ENCODE results near the gene FGG. TPM values are rescaled to one million over a fixed set of nuclear protein-coding genes. Genes with fewer than 3 reads are reported as not detected.

Gene FGG
- total RNA-seq, 1 experiment from 2014 or later: not detected

GRCh38 chr4:154585369-154586018 lies 27.0 kb downstream of the FGG start:
- no peak for DNase-seq
- Histone ChIP-seq H3K4me3 (ENCODE audit: insufficient read depth, low read depth, low read length) (no peak overlapping the region), H3K27me3 (ENCODE audit: control insufficient read depth, insufficient read depth, low read length) (no peaks in the 10 kb centered on the region), H3K36me3 (replicated peaks; ENCODE audit: control insufficient read depth, insufficient read depth, low read length) (no peaks in the 10 kb centered on the region)

GRCh38 chr4:154584259-154584658 lies 28.2 kb downstream of the FGG start:
- DNase-seq: no peak
- Histone ChIP-seq H3K36me3 (replicated peaks; ENCODE audit: control insufficient read depth, insufficient read depth, low read length) (no peaks in the 10 kb centered on the region), H3K27me3 (ENCODE audit: control insufficient read depth, insufficient read depth, low read length) (no peaks in the 10 kb centered on the region), H3K4me3 (ENCODE audit: insufficient read depth, low read depth, low read length) (no peak overlapping the region)

GRCh38 chr4:154583677-154584076 lies 28.8 kb downstream of the FGG start:
- no peak for DNase-seq
- Histone ChIP-seq H3K4me3 (ENCODE audit: insufficient read depth, low read depth, low read length) (no peak overlapping the region), H3K27me3 (ENCODE audit: control insufficient read depth, insufficient read depth, low read length) (no peaks in the 10 kb centered on the region), H3K36me3 (replicated peaks; ENCODE audit: control insufficient read depth, insufficient read depth, low read length) (no peaks in the 10 kb centered on the region)

GRCh38 chr4:154583230-154583629 lies 29.2 kb downstream of the FGG start:
- no peak overlapping the region for H3K4me3 ChIP-seq (ENCODE audit: insufficient read depth, low read depth, low read length)
- DNase-seq: no peak
- H3K36me3 ChIP-seq (replicated peaks; ENCODE audit: control insufficient read depth, insufficient read depth, low read length): no peaks in the 10 kb centered on the region
- H3K27me3 ChIP-seq (ENCODE audit: control insufficient read depth, insufficient read depth, low read length): no peaks in the 10 kb centered on the region

GRCh38 chr4:154582723-154583122 lies 29.7 kb downstream of the FGG start:
- Histone ChIP-seq H3K4me3 (ENCODE audit: insufficient read depth, low read depth, low read length) (no peak overlapping the region), H3K36me3 (replicated peaks; ENCODE audit: control insufficient read depth, insufficient read depth, low read length) (no peaks in the 10 kb centered on the region), H3K27me3 (ENCODE audit: control insufficient read depth, insufficient read depth, low read length) (no peaks in the 10 kb centered on the region)
- no peak for DNase-seq

GRCh38 chr4:154579927-154580326 lies 32.5 kb downstream of the FGG start:
- Histone ChIP-seq H3K27me3 (ENCODE audit: control insufficient read depth, insufficient read depth, low read length) (no peaks in the 10 kb centered on the region), H3K4me3 (ENCODE audit: insufficient read depth, low read depth, low read length) (no peak overlapping the region)
- DNase-seq: no peak

GRCh38 chr4:154578919-154579318 lies 33.5 kb downstream of the FGG start:
- Histone ChIP-seq H3K36me3 (replicated peaks; ENCODE audit: control insufficient read depth, insufficient read depth, low read length) (no peaks in the 10 kb centered on the region), H3K27me3 (ENCODE audit: control insufficient read depth, insufficient read depth, low read length) (no peaks in the 10 kb centered on the region), H3K4me3 (ENCODE audit: insufficient read depth, low read depth, low read length) (no peak overlapping the region)
- DNase-seq: no peak

More at GRCh38 chr4:154579927-154580326, 32.5 kb downstream of the FGG start:
- no peaks in the 10 kb centered on the region for H3K36me3 ChIP-seq (replicated peaks; ENCODE audit: control insufficient read depth, insufficient read depth, low read length)

GRCh38 chr4:154577324-154577723 lies 35.1 kb downstream of the FGG start:
- Histone ChIP-seq H3K4me3 (ENCODE audit: insufficient read depth, low read depth, low read length) (no peak overlapping the region), H3K36me3 (replicated peaks; ENCODE audit: control insufficient read depth, insufficient read depth, low read length) (no peaks in the 10 kb centered on the region), H3K27me3 (ENCODE audit: control insufficient read depth, insufficient read depth, low read length) (no peaks in the 10 kb centered on the region)
- DNase-seq: no peak

- H3K4me3 ChIP-seq (ENCODE audit: insufficient read depth, low read depth, low read length): no peak overlapping the region
- DNase-seq: no peak
- H3K36me3 ChIP-seq (replicated peaks; ENCODE audit: control insufficient read depth, insufficient read depth, low read length): no peaks in the 10 kb centered on the region
- no peaks in the 10 kb centered on the region for H3K27me3 ChIP-seq (ENCODE audit: control insufficient read depth, insufficient read depth, low read length)
Measured at GRCh38 chr4:154574311-154574710, 38.1 kb downstream of the FGG start.

GRCh38 chr4:154573190-154573870 lies 39.1 kb downstream of the FGG start:
- no peaks in the 10 kb centered on the region for H3K27me3 ChIP-seq (ENCODE audit: control insufficient read depth, insufficient read depth, low read length)
- no peak overlapping the region for H3K4me3 ChIP-seq (ENCODE audit: insufficient read depth, low read depth, low read length)

GRCh38 chr4:154569584-154569983 lies 42.9 kb downstream of the FGG start:
- Histone ChIP-seq H3K4me3 (ENCODE audit: insufficient read depth, low read depth, low read length) (no peak overlapping the region), H3K36me3 (replicated peaks; ENCODE audit: control insufficient read depth, insufficient read depth, low read length) (no peaks in the 10 kb centered on the region), H3K27me3 (ENCODE audit: control insufficient read depth, insufficient read depth, low read length) (no peaks in the 10 kb centered on the region)
- DNase-seq: no peak

More at GRCh38 chr4:154573190-154573870, 39.1 kb downstream of the FGG start:
- no peak for DNase-seq
- no peaks in the 10 kb centered on the region for H3K36me3 ChIP-seq (replicated peaks; ENCODE audit: control insufficient read depth, insufficient read depth, low read length)

- no peak for DNase-seq
- no peaks in the 10 kb centered on the region for H3K36me3 ChIP-seq (replicated peaks; ENCODE audit: control insufficient read depth, insufficient read depth, low read length)
- no peak overlapping the region for H3K4me3 ChIP-seq (ENCODE audit: insufficient read depth, low read depth, low read length)
Measured at GRCh38 chr4:154569028-154569427, 43.4 kb downstream of the FGG start.

GRCh38 chr4:154566639-154567204 lies 45.7 kb downstream of the FGG start:
- H3K4me3 ChIP-seq (ENCODE audit: insufficient read depth, low read depth, low read length): no peak overlapping the region
- no peak for DNase-seq
- H3K27me3 ChIP-seq (ENCODE audit: control insufficient read depth, insufficient read depth, low read length): no peaks in the 10 kb centered on the region
- H3K36me3 ChIP-seq (replicated peaks; ENCODE audit: control insufficient read depth, insufficient read depth, low read length): no peaks in the 10 kb centered on the region

More at GRCh38 chr4:154569028-154569427, 43.4 kb downstream of the FGG start:
- H3K27me3 ChIP-seq (ENCODE audit: control insufficient read depth, insufficient read depth, low read length): no peaks in the 10 kb centered on the region

- no peak overlapping the region for H3K4me3 ChIP-seq (ENCODE audit: insufficient read depth, low read depth, low read length)
- H3K36me3 ChIP-seq (replicated peaks; ENCODE audit: control insufficient read depth, insufficient read depth, low read length): no peaks in the 10 kb centered on the region
- H3K27me3 ChIP-seq (ENCODE audit: control insufficient read depth, insufficient read depth, low read length): no peaks in the 10 kb centered on the region
- DNase-seq: no peak
Measured at GRCh38 chr4:154565704-154566103, 46.8 kb downstream of the FGG start.

- Histone ChIP-seq H3K36me3 (replicated peaks; ENCODE audit: control insufficient read depth, insufficient read depth, low read length) (no peaks in the 10 kb centered on the region), H3K4me3 (ENCODE audit: insufficient read depth, low read depth, low read length) (no peak overlapping the region), H3K27me3 (ENCODE audit: control insufficient read depth, insufficient read depth, low read length) (no peaks in the 10 kb centered on the region)
- no peak for DNase-seq
Measured at GRCh38 chr4:154564311-154564710, 48.1 kb downstream of the FGG start.
